Skeletal muscle tissue (tissue), 4 donors: Measurements from ENCODE around the gene PLCH1. TPM values are rescaled to one million over a fixed set of nuclear protein-coding genes. Genes with fewer than 3 reads are reported as not detected.

Source experiments
- H3K27ac ChIP-seq: one replicate; pipeline ENCODE4 v1.7.0; 2013; ENCODE audit warnings: mild to moderate bottlenecking, low read depth, low read length, inconsistent platforms
- H3K27me3 ChIP-seq, 3 donors: one replicate each; pipeline ENCODE4 v1.7.0; 2013; ENCODE audit warnings: low read length in 3 of 3; ENCODE audit not compliant: control insufficient read depth in 3 of 3, insufficient read depth in 3 of 3
- H3K36me3 ChIP-seq, 3 donors: one replicate each; pipeline ENCODE4 v1.7.0; 2013; ENCODE audit warnings: low read length in 3 of 3; ENCODE audit not compliant: control insufficient read depth in 3 of 3, insufficient read depth in 3 of 3
- H3K4me1 ChIP-seq, 3 donors: one replicate each; pipeline ENCODE4 v1.7.0; 2013; ENCODE audit warnings: low read length in 3 of 3, mild to moderate bottlenecking in 3 of 3; ENCODE audit not compliant: control insufficient read depth in 3 of 3, insufficient read depth in 3 of 3
- H3K4me3 ChIP-seq, 3 donors: one replicate each; pipeline ENCODE4 v1.7.0; 2013; ENCODE audit warnings: low read length in 3 of 3
- H3K9ac ChIP-seq, 3 donors: one replicate each; pipeline ENCODE4 v1.7.0; 2013; ENCODE audit warnings: low read length in 3 of 3, mild to moderate bottlenecking in 3 of 3, moderate library complexity in 2 of 3, low read depth in 1 of 3
- H3K9me3 ChIP-seq, 3 donors: one replicate each; pipeline ENCODE4 v1.7.0; 2013; ENCODE audit warnings: low read length in 3 of 3; ENCODE audit not compliant: control insufficient read depth in 3 of 3
- total RNA-seq: library from RNA; depleted of rRNA; stranded (reverse); fragments of >200 nt; gene quantifications from one replicate; pipeline ENCODE4 v1.2.3, GENCODE V29; 2014
- donor health status: Osteomylitis.

The PLCH1 gene
- total RNA-seq, 1 donor from 2014 or later, result 0.52 TPM

DNA sequence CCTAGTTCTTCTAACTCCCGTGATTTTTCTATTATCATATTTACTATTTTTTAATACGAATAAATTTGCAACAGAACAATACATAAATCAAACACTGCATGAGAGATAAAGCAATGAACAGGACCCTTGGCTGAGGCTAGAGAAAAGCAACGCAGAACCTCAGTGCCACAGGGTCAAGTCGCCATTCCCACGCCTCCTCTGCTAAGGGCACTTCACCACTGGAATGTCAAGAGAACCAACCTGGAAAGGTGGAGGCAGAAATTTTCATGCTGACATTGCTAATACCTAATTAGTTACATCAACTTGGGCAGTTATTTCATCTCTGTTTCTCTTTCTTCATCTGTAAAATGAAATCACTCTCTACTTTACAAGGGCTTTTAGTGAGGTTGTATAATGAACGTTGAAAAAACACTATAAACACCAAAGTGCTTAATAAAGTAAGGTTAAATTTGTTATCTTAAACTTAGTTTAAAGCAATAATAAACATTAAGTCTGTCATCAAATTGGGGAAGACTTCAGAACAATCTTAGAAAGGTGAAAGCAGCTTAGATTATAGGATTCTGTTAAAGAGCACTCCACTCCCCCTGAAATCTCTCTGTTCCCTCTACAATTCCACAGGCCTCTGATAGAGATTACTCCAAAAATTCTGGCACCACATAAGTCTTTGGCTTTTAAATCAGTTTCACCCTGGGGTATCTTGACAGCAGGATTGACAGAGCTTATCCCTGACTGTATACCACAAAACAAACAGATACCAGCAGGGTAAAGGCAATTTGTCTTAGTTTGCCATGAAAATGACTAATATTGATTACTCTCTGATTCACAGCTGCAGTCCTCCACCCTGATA, 41.9 kb downstream of the PLCH1 start:
- no peaks in the 10 kb centered on the region for H3K27me3 ChIP-seq
- no peaks in the 10 kb centered on the region for H3K9me3 ChIP-seq
- no peak overlapping the region for H3K27ac ChIP-seq
- no peaks in the 10 kb centered on the region for H3K4me1 ChIP-seq
- no peak overlapping the region for H3K9ac ChIP-seq
- H3K4me3 ChIP-seq, result no peak overlapping the region
- H3K36me3 ChIP-seq, result no peaks in the 10 kb centered on the region

GRCh38 chr3:155701882-155702465, 42.9 kb downstream of the PLCH1 start:
- Histone ChIP-seq H3K36me3 (no peaks in the 10 kb centered on the region), H3K9ac (no peak overlapping the region), H3K9me3 (no peaks in the 10 kb centered on the region), H3K27me3 (no peaks in the 10 kb centered on the region), H3K4me3 (no peak overlapping the region), H3K27ac (no peak overlapping the region), H3K4me1 (no peaks in the 10 kb centered on the region)

GRCh38 chr3:155697542-155697941, 47.3 kb downstream of the PLCH1 start:
- no peaks in the 10 kb centered on the region for H3K27me3 ChIP-seq

DNA sequence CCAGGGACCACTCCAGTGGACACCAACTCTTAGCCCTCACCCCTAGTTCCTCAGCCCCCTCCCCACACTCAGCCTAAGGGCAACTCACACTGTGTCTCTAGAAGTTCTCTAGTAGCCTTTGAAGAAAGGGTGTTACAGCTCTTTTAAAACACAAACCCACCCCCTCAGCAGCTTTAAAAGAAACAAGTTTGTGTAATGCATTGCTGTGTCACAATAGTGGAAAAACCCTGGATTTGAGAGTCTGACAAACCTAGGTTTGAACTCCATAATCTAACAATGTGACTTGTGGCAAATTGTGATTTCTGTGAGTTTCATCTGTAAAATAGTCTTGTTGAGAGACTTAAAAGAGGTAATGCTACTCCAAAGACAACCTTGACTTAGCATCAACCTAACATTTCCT, 54.0 kb downstream of the PLCH1 start:
- H3K4me1 ChIP-seq, result no peaks in the 10 kb centered on the region
- H3K27me3 ChIP-seq, result no peaks in the 10 kb centered on the region
- H3K36me3 ChIP-seq, result no peaks in the 10 kb centered on the region
- H3K27ac ChIP-seq, result no peak overlapping the region
- H3K9ac ChIP-seq, result no peak overlapping the region
- H3K9me3 ChIP-seq, result no peaks in the 10 kb centered on the region
- H3K4me3 ChIP-seq, result no peak overlapping the region

More at GRCh38 chr3:155697542-155697941, 47.3 kb downstream of the PLCH1 start:
- Histone ChIP-seq H3K9ac (no peak overlapping the region), H3K4me1 (no peaks in the 10 kb centered on the region), H3K27ac (no peak overlapping the region), H3K36me3 (no peaks in the 10 kb centered on the region), H3K9me3 (no peaks in the 10 kb centered on the region), H3K4me3 (no peak overlapping the region)

GRCh38 chr3:155688481-155688880, 56.4 kb downstream of the PLCH1 start:
- Histone ChIP-seq H3K27me3 (no peaks in the 10 kb centered on the region), H3K27ac (no peak overlapping the region), H3K36me3 (no peaks in the 10 kb centered on the region), H3K9ac (no peak overlapping the region), H3K4me3 (no peak overlapping the region), H3K9me3 (no peaks in the 10 kb centered on the region), H3K4me1 (no peaks in the 10 kb centered on the region)

GRCh38 chr3:155683344-155683720, 61.5 kb downstream of the PLCH1 start:
- Histone ChIP-seq H3K27me3 (no peaks in the 10 kb centered on the region), H3K4me3 (no peak overlapping the region), H3K36me3 (no peaks in the 10 kb centered on the region), H3K27ac (no peak overlapping the region), H3K4me1 (no peaks in the 10 kb centered on the region), H3K9ac (no peak overlapping the region), H3K9me3 (no peaks in the 10 kb centered on the region)

GRCh38 chr3:155682426-155683343, 62.2 kb downstream of the PLCH1 start:
- H3K4me3 ChIP-seq, result no peak overlapping the region
- H3K27me3 ChIP-seq, result no peaks in the 10 kb centered on the region
- no peak overlapping the region for H3K27ac ChIP-seq
- no peaks in the 10 kb centered on the region for H3K4me1 ChIP-seq
- H3K9me3 ChIP-seq, result no peaks in the 10 kb centered on the region
- H3K9ac ChIP-seq, result no peak overlapping the region
- no peaks in the 10 kb centered on the region for H3K36me3 ChIP-seq

- no peaks in the 10 kb centered on the region for H3K36me3 ChIP-seq
- H3K27ac ChIP-seq, result no peak overlapping the region
- no peaks in the 10 kb centered on the region for H3K9me3 ChIP-seq
- H3K9ac ChIP-seq, result peak overlapping the region in 1 of 3 donors; percentile 45
- H3K4me3 ChIP-seq, result peak overlapping the region; percentile 34 to 64 (median 52)
- peaks cover 0 to 3% (median 0%) of the 10 kb centered on the region in 3 donors for H3K27me3 ChIP-seq
- H3K4me1 ChIP-seq, result peaks cover 0 to 6% (median 3%) of the 10 kb centered on the region in 3 donors
Measured at GRCh38 chr3:155676252-155676981, 68.5 kb downstream of the PLCH1 start.

DNA sequence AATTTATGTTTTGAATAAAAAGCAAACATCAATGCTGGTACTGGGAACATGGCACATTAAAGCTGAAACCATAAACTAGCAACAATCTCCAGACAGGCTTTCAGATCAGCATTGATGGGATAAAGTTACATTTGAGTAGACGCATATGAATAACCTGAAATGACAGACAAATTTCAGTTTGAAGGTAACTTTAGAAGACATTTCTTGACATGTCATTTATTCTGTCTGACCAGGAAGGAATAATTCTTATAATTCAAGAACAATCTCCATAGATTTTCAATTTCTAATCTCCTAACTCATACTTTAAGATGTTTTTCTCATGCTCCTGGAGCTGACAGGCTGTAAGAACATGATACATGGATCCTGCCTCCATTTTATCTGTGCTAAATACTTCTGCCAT, 69.8 kb downstream of the PLCH1 start:
- Histone ChIP-seq H3K36me3 (no peaks in the 10 kb centered on the region), H3K4me1 (peaks cover 0 to 6% (median 3%) of the 10 kb centered on the region in 3 donors), H3K9me3 (no peaks in the 10 kb centered on the region), H3K9ac (no peak overlapping the region), H3K4me3 (no peak overlapping the region), H3K27ac (no peak overlapping the region), H3K27me3 (peaks cover 0 to 3% (median 0%) of the 10 kb centered on the region in 3 donors)
